GM13976 (cell line): Measurements from ENCODE around the gene TMEM39B.
A peak's percentile ranks its signal among the peaks of the same experiment; 100 is the strongest.

Source experiments
- DNase-seq: peaks from one replicate; pipeline ENCODE4 v3.0.0; 2012; ENCODE audit warnings: low spot score
- in situ Hi-C: fragments of 300-500 bp; cut with MboI; formaldehyde crosslinking; loops from one replicate; pipeline ENCODE4 v1.12.0; 2022; ENCODE audit warnings: low sequenced_read_pairs, mixed read lengths, inconsistent platforms; ENCODE audit not compliant: unreplicated experiment
- TF ChIP-seq, protein P1 (sequence below): IDR thresholded peaks from 2 replicates; pipeline ENCODE4 v1.5.1; 2012; ENCODE audit warnings: borderline replicate concordance, mild to moderate bottlenecking; ENCODE audit not compliant: insufficient read depth; ENCODE audit errors: extremely low read depth, missing control alignments, control extremely low read depth

TMEM39B gene

DNA sequence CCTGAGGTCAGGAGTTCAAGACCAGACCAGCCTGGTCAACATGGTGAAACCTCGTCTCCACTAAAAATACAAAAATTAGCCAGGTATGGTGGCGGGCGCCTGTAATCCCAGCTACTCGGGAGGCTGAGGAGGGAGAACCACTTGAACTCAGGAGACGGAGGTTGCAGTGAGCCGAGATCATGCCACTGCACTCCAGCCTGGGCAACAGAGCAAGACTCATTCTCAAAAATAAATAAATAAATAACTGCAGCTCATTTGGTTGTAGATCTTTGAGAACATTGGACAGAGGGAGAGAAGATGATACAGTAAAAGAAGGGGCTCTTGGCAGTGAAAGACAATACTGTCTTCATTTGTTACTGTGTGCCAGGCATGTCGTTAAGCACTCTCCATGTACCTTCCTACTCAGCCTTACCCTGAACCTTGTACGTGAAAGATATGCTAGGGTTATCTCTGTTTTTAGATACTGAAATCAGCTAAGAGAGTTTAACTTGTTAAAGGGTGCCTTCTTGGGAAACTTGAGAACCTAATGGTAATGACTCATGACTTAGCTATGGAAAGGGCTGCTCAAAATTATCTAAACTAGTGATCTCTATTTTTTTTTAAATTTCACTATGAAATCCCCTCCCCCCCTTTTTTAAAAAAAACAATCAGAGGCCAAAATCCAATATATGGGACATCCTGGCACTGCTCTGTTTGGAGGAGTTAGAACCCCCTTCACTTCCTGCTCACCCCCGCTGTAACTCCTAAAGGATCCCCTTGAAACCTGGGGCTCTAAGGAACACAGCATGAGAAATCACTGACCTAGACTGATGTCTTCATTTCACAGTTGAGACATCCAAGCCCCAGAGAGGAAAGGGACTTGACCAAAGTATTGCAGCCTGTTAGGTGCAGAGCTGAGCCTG, 28.3 kb downstream of the TMEM39B start:
- TF ChIP-seq, protein P1, sequence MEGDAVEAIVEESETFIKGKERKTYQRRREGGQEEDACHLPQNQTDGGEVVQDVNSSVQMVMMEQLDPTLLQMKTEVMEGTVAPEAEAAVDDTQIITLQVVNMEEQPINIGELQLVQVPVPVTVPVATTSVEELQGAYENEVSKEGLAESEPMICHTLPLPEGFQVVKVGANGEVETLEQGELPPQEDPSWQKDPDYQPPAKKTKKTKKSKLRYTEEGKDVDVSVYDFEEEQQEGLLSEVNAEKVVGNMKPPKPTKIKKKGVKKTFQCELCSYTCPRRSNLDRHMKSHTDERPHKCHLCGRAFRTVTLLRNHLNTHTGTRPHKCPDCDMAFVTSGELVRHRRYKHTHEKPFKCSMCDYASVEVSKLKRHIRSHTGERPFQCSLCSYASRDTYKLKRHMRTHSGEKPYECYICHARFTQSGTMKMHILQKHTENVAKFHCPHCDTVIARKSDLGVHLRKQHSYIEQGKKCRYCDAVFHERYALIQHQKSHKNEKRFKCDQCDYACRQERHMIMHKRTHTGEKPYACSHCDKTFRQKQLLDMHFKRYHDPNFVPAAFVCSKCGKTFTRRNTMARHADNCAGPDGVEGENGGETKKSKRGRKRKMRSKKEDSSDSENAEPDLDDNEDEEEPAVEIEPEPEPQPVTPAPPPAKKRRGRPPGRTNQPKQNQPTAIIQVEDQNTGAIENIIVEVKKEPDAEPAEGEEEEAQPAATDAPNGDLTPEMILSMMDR: no peak
- DNase-seq: no peak
- in situ Hi-C loops: no loop called here

DNA sequence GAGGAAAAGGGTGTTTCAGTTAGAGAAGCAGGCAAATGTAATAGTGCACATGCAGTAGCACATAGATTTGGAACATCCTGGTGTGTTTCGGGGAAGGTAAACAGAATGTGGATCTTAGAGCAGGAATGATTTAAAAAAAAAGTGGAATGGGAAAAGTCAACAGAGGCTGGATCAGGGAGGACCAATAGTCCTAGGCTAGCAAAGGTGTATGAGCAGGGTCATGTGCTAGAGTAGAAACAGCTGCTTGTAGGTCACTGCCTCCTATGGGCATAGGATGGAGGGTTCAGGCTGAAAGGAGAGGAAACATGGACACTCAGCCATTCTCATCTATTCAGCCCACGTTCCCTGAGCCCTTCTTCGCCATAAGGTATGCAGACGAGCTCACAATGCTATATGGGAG, 31.4 kb downstream of the TMEM39B start:
- no peak for DNase-seq
- in situ Hi-C loops: no loop called here
- TF ChIP-seq, protein P1: no peak

DNA sequence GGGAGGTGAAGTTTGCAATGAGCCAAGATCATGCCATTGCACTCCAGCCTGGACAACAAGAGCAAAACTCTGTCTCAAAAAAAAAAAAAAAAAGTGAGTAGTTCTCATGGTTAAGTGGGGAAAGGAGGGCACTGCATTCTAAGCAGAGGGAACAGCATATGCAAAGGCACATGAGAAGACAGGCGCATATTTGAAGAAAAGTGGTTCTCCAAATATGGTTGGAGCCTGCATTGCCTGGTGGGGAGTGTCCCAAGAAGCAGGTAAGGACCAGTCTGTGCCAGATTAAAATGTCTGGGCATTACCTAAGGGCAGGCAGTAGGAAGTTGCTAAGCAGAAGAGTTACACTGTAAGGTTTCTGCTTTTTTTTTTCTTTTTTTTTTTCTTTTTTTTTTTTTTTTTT, 32.6 kb downstream of the TMEM39B start:
- in situ Hi-C loops: no loop called here
- DNase-seq: no peak
- TF ChIP-seq, protein P1: no peak

DNA sequence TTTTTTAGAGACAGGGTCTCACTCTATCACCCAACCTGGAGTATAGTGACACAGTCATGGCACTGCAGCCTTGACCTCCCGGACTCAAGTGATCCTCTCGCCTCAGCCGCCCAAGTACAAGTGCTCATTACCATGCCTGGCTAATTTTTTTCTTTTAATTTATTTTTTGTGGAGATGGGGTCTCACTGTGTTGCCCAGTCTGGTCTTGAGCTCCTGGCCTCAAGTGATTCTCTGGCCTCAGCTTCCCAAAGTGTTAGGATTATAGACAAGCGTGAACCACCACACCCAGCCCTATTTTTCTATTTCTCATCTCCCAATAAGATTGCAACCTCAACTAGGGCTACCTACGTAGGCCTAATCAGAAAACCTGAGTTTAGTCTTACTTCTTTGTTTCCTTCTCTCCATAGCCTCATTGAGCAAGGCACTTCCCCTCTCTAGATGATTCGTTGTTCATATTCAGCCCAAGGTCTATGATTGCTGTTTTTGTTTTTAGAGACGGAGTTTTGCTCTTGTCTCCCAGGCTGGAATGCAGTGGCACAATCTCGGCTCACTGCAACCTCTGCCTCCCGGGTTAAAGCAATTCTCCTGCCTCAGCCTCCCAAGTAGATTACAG, 34.0 kb downstream of the TMEM39B start:
- in situ Hi-C loops: no loop called here
- TF ChIP-seq, protein P1: no peak
- no peak for DNase-seq

DNA sequence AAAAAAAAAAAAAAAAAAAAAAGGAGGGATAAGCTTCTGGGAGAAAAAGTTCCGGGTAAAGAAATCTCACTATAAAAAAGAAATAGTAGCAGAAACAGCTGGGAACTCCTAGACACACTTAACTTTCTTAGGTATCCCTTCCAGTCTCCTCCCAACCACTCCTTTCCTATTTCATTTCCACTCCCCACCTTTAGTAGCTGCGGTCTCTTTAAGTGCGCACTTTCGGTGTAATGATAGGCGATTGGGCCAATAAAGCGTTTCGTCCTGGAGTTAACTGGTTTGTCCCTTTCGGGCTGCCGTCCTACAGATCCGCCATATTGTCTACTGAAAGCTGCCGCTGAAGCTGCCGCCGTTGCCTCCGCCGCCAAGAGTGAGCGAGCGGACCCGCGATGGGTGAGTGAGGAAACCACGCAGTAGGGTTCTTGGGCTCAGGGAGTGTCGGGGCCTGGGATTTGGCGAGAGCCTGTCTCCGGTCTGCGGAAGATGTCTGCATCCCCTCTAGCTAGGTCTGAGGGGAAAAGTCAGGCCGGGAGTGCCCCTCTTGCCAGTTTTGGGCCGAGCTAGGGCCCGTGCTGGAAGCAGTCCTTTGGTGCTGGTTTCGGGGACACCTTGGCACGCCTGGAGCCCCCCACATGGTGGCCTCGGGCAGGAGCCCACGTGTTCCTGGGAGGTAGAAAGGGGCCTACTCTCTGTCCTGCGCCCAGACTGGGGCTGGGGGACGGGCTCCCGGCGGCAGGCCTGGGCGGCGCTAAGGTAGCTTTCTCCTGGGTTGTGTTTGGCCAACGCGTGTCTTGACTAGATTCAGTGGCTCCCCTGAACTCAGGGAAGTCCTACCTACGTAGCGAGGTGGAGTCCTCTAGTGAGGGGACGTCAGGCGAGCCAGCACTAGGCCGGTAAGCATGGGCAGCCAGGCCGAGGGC, 35.3 kb downstream of the TMEM39B start, which contains the start of gene KPNA6:
Gene KPNA6 (plus strand): TSS at position 315 of the 920 bp plus-strand sequence. CDS start 75 bp downstream, at position 390.
- DNase-seq: peak; percentile 85
- in situ Hi-C loops: no loop called here
- TF ChIP-seq, protein P1: no peak

DNA sequence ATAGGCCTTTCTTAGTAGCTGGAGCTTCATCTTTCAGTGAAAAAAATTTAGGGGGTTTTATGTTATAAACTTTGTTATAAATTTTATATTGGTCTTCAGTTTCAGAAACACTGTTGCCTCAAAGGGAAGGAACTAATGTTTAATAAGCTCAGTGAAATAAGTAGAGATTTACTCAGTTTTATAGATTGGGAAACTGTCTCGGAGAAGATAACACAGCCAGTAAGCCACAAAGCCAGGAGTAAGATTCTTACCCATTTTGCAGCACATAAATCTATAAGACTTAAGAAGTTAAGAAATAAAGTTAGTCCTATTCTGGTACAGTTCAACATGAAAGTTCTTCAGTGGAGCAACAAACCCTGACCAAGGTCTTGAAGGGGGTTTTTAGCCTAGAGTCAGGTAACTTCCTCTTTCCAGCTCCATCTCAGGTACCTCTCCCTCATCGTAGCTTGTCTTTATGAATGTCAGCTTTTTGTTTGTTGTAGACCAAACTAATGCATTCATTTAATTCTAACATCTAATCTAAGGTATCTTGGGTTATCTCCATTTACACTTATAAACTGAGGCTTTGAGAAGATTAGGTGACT, 38.4 kb downstream of the TMEM39B start:
- no peak for DNase-seq
- in situ Hi-C loops: no loop called here
- TF ChIP-seq, protein P1: no peak
